Stimulated activated CD8-positive, alpha-beta memory T cell treated with anti-CD3 and anti-CD28 coated beads, Interleukin-7, amount 100 ng/mL, for 4 hours (primary cell): ENCODE results near the gene GPSM1.
"Not testable (repeated sequence)": the region's sequence is repeated elsewhere in the genome, so short reads cannot be mapped to it uniquely, and the experiment has no call there.

Experiments
- DNase-seq, 2 donors: peaks; one replicate each; pipeline ENCODE4 v3.0.0-alpha.2; 2020; ENCODE audit warnings: low read depth in 2 of 2

The GPSM1 gene

GRCh38 chr9:136317695-136318094 lies 9.6 kb upstream of the GPSM1 start:
- no peak for DNase-seq

- no peak for DNase-seq
Observed at GRCh38 chr9:136318111-136318775, 9.1 kb upstream of the GPSM1 start.

GRCh38 chr9:136318776-136319241 lies 8.5 kb upstream of the GPSM1 start:
- no peak for DNase-seq

- DNase-seq, result not testable (repeated sequence)
Observed at GRCh38 chr9:136319244-136319643, 8.1 kb upstream of the GPSM1 start.

- not testable (repeated sequence) for DNase-seq
Observed at GRCh38 chr9:136319955-136320354, 7.4 kb upstream of the GPSM1 start.

- DNase-seq, result not testable (repeated sequence)
Observed at GRCh38 chr9:136320972-136321371, 6.4 kb upstream of the GPSM1 start.

- DNase-seq, result no peak
Observed at GRCh38 chr9:136321561-136321960, 5.8 kb upstream of the GPSM1 start.

DNA sequence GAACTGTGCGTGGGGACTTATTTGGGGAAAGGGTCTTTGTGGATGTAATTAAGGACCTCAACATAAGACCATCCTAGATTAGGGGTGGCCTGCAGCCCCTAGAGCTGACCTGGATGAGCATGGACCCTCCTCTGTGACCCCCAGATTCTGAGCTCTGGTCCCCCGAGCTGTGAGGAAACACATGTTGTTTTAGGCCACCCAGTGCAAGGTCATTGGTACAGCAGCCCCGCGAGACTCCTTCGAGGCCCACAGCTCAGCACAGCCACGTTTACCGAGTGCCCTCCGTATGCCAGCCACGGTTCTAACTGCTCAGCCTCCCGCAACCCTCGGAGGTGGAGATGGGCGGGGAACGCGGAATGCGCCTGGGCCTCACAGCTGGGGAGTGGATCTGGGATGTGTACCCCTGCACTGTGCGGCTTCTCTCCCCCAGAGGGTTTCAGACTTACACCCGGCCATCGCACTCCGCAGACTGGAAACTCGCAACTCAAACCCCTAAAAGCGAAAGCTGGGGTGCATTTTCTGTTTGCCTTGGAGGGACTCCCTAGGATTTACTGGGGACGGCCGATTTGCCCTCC lies 4.5 kb upstream of the GPSM1 start:
- no peak for DNase-seq

GRCh38 chr9:136323371-136323789 lies 4.0 kb upstream of the GPSM1 start:
- DNase-seq, result no peak

DNA sequence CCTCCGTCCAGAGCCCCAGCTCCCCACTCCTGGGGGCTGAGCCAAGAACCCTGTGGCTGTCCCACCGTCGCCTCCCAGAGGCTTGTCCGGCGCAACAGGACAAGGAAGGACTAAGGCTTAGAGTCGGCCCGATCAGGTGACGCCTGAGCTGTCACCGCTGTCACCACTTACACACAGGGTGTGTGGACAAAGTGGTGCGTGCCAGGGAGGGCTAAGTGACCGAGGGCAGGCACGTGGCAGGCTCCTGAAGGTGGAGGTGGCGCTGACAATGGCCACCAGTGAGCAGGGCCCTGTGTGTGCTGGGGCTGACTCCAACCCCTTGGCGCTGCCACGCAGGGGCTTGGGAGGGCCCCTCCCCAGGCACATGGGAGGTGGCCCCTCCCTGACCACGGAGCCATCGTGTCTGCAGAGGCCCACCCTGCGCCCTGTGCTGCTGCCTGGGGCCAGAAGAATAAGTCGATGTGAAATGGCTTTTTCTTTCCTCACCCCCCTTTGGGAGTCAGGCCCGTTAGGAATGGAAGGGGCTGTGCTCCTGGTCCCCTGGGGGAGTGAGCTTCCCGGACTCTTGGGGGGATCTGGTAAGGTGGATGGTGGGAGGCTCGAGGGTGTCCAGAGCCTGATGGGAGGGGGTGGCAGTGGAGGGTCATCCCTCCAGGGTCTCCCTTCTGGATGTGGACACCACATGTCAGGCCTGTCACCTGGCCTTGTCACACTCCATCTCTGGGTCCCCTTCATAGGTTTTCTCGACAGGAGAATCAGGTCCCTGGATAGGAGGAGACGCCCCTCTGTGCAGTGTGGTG lies 2.6 kb upstream of the GPSM1 start:
- no peak for DNase-seq

DNA sequence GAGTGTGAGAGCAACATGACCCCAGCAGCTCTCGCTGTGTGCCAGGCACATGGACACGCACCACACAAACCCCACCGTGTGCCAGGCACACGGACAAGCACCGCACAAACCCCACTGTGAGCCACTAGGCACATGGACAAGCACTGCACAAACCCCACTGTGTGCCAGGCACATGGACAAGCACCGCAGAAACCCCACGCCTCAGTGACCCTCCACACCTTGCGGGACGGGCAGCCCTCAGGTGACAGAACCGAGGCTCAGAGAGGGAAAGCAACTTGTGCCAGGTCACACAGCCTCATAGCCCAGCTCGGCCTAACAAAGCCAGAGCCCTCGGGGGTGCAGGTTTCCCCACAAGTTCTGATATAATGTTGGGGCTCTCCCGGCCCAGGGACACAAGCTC lies 2.0 kb upstream of the GPSM1 start:
- DNase-seq, result no peak

DNA sequence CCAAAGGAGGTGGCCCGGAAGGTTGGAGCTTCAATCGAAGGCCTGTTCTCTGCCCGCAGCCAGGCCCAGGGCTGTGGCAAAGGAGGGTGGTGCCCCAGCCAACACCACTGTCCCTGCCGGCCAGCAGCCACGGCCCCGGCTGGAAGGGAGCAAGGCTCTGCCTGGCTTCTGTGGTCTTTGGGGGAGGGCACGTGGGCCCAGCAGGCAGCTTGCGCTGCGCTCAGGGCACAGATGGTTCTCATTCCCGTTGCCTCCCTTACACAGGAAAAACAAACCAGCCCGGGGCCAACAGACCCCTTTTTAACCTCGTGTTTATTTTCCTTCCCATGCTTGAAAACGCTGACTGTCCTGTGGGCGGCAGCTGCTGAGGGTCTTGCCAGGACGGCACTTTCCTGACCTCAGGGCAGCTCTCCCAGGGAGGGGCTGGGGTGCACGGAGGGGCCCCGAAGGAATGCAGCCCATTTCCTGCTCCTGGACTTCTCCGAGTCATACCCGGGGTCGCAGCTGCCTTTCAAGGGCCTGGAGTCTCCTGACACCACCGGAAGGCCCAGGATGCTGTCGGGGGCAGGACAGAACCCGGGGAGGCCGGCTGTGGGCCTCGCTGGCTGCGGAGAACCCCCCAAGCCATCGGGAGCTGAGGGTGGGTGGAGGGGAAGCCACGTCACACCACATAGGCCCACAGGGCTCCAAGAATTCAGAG lies 1.1 kb upstream of the GPSM1 start:
- no peak for DNase-seq

DNA sequence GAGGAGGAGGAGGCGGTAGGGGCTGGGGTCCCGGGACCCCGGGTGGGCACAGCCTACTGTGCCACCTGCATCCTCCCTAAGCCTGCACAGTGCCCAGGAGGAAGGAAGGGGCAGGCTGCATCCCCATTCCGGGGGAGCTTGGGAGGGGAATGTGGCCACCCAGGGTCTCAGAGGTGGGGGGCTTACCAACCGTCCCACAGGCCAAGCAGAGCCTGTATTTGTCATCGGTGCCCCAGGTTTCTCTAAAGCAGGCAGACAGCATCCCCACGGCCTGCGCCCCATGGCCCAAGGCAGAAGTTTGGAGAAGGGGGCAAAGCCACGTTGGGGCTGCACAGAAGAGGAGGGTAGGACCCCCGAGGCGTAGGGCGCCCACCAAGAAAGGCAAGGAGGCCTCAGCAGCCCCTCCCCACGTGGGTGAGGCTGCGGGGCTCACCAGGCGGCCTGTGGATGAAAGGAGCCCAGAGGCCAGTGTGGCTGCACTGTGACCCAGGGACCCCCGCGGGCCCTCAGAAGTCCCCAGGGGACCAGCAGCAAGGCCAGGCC lies 507 bp upstream of the GPSM1 start:
- no peak for DNase-seq

DNA sequence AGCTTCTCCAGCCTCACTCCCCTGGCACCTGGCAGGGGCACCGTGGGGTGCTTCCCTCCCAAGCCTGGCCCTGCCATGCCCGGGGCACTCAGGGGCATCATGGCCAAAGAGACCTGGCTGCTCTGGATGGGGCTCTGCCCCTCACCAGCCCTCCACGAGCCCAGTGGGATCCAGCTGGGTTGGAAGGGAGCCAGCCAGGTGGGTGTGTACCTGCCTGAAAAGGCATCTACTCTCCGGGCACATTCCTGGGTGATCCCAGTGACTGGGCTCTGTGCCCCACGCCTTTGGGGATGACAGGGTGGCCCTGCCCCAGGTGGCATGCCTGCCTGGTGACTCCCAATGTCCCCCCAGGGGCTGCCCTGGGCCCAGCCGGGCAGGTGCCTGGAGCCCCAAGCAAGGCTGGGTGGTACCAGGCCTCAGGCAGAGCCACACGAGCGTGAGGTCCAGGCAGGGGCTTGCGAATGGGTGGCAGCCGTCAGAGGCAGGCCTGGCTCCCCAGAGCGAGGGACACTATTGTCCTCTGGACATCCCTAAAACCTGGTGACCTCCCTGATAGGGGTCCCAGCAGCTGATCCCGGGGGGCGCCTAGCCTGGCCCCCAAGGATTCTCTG lies 777 bp downstream of the GPSM1 start:
- no peak for DNase-seq

DNA sequence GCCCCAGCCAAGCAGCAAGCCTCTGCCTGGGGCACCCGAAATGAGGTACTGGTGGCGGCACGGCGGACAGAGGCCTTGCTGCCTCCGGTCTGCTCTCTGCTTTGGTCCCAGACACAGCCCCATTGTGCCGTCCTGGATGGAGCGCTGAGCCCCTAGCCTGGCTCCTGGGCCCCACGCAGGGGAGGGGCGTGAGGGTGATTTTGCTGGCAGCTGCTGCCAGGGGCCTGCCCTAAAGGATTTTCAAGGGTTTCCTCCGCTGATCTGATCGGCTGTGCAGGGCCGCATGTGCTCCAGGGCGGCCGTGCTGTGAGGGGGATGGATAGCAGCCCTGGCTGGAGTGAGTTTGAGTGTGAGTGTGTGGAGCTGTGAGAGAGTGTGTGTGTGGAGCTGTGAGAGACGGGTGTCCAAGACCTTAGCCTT lies 1.3 kb downstream of the GPSM1 start:
- DNase-seq, result no peak

- DNase-seq, result no peak
Observed at GRCh38 chr9:136329211-136329627, 1.9 kb downstream of the GPSM1 start.

GRCh38 chr9:136329636-136330405 lies 2.5 kb downstream of the GPSM1 start:
- DNase-seq, result no peak

GRCh38 chr9:136330406-136330990 lies 3.2 kb downstream of the GPSM1 start:
- no peak for DNase-seq

GRCh38 chr9:136331030-136331429 lies 3.7 kb downstream of the GPSM1 start:
- DNase-seq, result no peak
